ENCODE data around the gene ABCC5.

GRCh38 chr3:183892610-183893214 is 125.0 kb downstream of the ABCC5 start:
- TF ChIP-seq CTCF (IDR thresholded peaks at IDR 0.05; ENCODE audit: poor library complexity), result no peak
- no peak for TF ChIP-seq EZH2phosphoT487 (IDR thresholded peaks at IDR 0.05; ENCODE audit: low read depth, severe bottlenecking, unreplicated experiment)

Measured in hepatocyte (in vitro differentiated cells).